GOT3 (cell line): ENCODE data around the gene WNK1.
"Not testable (repeated sequence)": the region's sequence is repeated elsewhere in the genome, so short reads cannot be mapped to it uniquely, and the experiment has no call there.

Experiments used
- DNase-seq: peaks from one replicate; lab custom pipeline; 2025; ENCODE audit warnings: mixed read lengths; lab: John Stamatoyannopoulos, UW

The WNK1 gene

DNA sequence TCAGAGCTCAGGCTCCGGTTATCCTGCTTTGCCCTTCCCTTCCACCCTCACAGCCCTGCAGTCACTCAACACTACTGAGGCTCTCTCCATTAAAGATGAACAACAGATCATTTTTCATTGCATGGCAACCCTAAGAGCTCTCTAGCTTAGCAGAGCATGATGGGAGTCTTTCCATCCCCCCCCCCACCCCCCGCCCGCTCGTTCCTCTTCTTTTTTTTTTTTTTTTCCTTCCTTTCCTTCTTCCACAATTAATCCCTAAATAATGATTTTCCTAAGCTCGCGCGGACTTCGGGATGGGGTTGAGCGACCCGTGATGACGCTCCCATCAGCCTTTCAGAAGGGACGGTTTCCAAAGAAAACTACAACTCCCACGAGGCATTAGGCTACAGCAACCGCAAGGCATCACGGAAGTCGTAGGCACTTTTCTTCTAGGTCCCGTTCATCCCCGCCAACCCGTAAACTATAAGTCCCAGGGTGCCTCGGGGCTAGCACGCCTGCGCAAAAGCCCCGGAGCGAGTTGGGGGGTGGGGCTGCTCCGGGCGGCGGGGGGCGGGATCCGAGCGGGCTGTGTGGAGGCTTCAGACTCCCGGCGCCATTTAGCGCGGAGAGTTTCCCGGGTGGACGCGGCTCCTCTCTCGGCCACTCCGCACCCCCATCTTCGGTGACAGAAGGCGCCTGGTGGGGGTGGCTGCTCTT, at the start of gene WNK1:
Gene WNK1, plus strand, starts transcription at position 581 of the 696 bp plus-strand sequence. CDS start 987 bp downstream, outside the sequence.
- peak; percentile 82 for DNase-seq

DNA sequence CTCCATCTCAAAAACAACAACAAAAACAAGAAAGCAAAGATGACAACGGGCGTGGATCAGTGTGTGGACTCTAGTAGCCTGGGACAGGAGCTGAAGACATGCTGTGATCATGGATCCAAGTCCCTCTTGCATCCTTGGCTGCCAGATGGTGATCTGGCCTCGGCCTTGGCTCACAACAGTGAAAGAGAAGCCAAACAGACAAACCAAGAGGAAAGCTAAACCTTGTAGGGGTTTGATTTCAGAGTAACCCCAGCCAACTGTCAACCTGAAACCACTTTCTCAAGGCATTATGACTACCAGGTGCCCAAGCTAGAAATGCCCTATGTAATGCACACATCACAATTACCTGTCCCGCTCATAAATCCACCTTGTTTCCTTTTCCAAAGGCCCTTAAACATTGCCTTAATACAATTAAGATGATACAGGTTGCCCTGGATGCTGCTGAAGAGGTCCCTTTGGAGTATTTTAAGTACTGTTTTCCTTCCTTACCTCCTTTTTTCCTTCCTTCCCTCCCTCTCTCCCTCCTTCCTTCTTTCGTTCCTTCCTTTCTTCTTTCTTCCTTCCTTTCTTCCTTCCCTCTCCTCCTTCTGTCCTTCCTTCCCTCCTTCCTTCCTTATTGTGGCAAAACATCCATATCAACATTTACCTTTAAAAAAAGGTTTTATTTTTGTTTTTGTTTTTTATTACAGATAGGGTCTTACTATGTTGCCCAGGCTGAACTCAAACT, 47.7 kb upstream of the WNK1 start:
- DNase-seq = no peak

DNA sequence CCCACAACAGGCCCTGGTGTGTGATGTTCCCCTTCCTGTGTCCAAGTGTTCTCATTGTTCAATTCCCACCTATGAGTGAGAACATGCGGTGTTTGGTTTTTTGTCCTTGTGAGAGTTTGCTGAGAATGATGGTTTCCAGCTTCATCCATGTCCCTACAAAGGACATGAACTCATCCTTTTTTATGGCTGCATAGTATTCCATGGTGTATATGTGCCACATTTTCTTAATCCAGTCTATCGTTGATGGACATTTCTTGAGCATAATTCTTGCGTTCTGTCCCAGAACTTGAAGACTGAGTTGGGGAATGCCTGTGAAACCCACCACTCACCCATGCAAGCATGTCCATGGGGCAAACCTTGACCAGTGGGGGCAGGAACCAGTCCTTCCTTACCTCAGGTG, 44.3 kb upstream of the WNK1 start:
- DNase-seq = not testable (repeated sequence)

DNA sequence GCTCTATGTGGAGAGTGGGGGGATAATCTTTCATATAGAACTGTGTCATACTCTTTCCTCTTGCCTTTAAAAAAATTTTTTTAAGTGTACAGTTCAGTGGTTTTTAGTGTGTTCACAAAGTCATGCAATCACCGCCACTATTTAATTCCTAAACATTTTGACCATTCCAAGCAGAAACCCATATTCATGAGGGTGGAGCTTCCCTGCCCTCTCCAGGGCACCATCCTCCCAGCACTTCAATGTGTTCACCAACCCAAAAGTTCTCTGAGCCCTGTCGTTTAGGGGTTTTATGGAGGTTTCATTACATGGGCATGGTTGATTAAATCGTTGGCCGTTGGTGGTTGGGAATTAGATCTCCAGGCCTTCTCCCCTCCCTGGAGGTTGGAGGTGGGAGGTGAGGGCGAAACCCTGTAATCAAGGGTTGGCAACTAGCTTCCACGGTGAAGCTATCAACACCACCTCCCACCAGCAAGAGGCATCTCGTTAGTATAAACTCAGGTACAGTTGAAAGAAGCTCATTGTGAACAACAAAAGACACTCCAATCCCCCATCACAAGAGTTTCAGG, 42.8 kb upstream of the WNK1 start:
- DNase-seq = no peak

DNA sequence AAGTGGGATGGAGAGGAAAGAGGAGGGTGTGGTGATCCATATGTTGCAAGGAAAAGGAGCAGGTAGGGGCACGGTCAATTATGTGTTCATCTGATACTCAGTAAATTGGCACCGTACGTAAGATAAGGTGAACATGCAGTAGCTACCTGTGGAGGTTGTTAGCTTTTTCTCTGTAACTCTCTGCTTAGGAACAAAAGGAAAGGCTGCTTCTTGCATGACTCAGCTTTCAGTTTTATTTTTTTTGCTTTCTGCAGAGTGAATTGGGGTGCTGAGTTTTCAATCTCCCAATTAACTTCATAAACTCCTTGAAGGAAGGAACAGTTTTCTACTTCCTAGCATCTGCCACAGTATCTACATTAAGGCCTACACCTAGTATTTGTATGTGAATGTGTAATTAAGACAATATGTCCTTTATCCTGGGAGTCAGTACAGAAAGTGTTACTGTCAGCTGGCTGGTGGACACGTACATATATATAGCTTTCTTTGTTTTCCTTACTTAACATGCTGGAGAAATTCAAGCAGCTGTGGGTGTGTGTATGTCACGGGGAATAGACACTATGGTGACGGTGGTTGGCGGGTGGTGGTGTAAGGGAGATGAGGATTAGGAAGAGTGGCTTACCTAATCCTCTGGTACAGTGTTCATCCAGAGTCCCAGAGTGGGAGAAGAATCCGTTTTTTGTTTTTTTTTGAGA, 40.1 kb upstream of the WNK1 start:
- DNase-seq = no peak

DNA sequence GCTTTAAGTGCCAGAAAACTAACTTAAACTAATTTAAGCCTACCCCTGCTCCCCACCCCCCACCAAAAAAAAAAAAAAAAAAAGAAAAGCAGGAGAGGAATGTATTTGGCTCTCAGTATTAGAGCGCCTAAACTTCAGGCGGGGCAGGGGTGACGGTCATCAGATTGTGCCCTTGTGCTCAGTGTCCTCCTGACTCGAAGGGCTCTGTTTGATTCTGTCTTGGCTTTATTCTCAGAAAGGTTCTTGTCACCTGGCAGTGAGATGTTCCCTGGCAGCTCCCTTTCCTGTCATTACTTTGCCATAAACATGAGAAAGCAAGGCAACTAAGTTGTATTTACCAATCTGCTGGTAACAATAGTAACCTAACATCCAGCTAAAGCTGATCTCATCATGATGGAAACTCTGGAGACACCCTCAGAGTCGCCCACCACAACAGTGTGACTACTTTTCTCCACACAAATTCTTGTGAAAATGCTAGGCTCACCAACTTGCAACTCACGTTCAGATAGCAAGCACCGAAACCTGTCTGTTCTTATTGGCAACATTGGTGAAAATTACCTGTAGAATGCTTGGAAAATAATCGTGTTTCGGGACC, 39.0 kb upstream of the WNK1 start:
- DNase-seq = no peak

DNA sequence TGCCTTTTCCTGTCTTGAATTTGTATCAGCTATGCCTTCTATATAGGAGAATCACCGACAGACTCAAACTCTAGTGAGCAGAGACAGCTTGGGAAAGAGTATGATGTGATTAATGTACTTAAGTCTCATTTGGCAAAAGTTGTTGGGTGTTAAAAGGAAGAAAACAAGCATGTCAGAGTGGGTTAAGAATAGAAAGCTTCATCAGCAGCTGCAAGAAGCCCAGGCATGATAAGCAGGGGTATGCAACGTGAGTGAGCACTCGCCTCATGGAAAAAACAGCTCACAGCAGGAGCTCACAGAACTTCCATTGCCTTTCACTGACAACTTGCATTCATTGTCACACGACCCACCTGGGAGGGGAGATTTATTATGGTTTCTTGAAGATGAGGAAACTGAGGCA, 35.9 kb upstream of the WNK1 start:
- no peak for DNase-seq

DNA sequence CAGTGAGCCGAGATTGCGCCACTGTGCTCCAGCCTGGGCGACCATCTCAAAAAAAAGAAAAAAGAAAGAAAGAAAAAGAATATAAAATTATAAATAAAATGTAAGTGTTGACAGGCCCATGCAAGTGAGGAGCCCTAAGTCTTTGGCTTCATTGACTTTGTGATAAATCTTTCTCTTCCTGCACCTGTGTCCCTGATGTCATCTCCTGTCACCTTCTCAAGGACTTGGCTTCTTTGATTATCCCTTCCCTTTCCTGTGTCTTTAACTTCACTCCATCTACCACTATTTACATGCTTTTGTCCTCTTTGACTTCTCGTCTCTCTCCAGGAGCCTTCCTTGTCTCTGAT, 33.6 kb upstream of the WNK1 start:
- DNase-seq = no peak

DNA sequence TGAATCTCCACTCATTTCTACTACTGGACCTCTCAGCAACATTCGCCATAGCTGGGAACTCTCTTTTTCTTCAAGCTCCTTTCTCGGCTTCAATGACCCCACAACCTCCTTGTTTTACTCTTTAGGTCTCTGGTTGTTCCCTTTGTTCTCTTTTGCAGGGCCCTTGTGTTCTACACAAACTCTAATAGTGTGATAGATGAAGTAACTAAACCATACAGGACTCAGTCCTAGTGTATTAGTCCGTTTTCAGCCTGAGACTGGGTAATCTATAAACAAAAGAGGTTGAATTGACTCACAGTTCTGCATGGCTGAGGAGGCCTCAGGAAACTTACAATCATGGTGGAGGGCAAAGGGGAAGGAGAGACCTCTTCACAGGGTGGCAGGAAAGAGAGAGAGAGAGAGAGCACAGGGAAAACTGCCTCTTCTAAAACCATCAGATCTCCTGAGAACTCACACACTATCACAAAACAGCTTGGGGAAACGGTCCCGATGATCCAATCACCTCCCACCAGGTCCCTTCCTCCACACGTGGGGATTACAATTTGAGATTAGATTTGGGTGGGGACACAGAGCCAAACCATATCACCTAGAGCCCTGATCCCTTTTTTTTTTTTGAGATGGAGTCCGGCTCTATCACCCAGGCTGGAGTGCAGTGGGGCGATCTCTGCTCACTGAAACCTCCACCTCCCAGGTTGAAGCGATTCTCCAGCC, 32.0 kb upstream of the WNK1 start:
- no peak for DNase-seq

DNA sequence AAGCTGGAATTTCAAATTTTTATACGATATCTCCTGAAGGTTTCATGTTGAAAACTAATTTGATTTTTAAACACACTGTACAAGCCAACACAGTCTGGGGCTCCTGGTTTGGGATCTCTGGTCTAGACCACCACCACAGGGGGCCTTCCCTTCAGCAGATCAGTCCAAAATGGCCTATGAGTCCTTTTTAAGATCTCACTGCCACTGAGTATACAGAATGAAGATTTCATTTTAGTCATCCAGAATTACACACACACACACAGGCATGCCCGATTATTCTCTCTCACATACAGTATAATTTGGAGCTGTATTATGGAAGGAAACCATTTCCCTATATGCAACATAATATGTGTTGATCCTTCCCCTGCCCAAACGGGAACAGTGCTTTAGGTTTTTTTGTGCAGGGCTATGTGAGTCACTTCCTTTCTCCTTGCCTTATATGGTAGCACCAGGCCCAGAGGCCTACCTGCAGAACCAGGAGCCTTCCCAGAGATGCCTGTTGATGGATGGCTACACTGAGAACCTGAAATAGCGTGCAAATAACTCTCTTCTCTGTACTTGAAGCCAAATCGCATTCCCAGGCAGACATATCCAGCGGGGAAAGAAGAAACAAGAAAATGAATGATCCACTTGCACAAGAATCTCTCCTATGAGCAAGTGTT, 28.1 kb upstream of the WNK1 start:
- no peak for DNase-seq

DNA sequence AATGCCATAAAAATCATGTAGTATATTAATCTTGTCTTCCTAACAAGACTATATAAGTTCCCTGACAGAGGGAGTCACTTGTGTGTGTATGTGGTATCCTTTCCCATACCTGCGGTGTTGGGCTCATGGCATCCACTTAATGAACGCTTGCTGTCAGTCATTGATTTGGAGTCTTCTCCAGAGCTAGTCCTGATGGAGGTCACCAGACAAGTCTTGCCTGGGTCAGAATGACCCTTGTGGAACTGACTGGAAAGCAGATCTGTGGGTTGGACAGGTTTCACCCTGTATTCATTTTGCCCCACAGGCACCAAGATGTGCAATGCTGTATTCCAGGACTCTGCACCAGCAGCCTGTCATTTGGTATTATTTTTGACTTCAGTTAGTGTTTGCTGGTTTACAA, 27.3 kb upstream of the WNK1 start:
- DNase-seq = no peak

DNA sequence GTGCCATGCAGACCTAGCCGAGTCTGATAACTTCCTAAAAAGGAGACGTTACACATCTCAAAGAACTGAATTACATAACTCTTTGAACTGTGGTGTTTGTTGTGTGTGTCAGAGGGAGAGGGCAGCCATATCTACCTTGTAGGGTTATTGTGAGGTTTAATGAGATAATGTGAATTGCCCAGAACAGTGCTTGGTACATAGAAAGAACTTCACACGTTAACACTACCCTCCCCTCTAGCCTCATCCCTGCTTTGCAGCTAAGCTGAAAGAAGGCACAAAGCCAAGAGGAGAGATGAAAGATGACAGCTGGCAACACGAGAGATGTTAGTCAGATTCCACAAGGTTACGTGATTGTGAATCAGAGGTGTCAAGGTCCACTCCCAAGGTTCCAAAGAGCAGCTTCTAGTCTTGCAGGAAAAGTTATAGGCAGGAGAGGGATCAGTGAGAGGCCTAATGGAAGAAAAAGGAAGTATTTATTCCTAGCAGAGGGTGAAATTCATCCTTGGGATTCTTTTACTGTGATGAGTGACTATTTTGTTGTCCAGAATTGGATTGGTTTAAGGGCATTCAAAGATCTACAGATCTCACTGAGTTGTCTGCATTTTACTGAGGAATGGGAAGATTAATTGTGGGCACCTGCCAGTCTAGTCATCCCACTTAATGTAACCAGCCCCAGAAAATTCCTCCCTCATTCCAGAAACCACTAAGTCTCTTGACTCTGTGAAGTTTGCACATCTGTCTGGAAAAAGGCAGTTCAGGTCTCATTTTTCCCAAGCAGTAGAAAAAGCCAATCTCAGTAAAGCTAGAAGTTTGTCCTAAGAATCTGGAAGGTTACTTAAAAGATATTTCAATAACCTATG, 25.9 kb upstream of the WNK1 start:
- no peak for DNase-seq

DNA sequence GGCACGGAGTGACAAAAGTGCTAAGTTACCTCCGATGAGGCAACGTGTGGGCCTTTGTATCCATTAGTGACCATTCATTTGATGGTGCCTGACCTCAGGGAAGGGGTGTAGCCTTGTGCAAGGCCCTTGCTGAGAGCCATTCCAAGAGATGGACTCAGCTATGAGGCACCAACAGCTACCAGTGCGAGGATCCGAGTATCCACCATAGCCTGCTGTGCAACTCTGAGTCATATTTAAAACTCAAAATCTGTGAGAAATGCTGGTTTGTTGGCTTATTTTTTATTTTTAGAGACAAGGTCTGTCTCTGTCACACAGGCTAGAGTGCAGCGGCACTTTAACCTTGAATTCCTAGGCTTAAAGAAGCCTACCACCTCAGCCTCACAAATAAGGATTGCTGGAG, 25.1 kb upstream of the WNK1 start:
- no peak for DNase-seq

DNA sequence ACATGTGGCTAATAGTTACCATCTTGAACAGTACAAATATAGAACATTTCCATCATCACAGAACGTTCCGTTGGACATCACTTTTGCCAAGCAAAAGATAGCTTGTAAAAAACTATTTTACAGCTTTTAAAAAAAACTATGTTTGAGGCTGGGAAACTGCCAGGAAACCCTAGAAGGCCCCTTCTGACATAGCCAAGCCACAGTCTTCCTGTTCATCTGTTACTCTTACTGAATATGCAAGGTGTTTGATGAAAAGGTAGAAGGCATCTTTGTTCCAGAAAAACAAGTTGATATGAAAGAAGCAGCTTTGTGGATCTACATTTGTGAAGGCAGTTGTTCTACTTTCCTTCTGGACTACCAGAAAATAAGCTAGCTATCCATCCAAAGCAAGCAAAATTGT, 23.6 kb upstream of the WNK1 start:
- no peak for DNase-seq

DNA sequence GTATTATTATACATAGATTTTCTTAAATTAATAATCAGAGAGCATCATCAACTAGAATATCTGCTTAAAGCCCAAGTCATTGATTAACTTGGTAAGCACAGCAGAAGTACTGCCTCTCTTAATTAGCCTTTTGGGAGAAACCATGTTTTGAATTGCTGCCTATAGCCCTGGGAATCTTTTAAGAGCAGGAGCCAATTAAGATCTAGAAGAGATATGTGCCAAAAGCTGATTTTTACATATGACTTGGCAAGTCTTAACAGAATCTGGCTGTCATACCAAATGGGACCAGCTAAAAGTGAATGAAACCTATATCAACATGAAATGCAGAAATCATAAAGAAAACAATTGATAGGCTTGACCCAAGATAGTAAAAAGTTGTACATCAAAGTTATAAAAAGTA, 23.2 kb upstream of the WNK1 start:
- no peak for DNase-seq

DNA sequence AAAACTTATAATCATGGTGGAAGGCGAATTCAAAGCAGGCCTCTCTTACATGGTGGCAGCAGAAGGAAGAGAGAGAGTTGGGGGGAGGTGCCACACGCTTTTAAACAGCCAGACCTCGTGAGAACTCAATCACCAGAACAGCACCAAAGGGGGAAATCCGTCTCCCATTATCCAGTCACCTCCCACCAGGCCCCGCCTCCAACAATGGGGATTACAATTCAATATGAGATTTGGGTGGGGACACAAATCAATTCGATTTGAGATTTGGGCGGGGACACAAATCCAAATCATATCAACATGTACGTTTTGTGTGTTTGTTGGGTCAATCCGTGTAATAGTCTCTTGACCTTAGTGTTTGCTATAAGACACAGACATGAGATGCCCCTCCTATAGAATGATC, 21.8 kb upstream of the WNK1 start:
- no peak for DNase-seq

DNA sequence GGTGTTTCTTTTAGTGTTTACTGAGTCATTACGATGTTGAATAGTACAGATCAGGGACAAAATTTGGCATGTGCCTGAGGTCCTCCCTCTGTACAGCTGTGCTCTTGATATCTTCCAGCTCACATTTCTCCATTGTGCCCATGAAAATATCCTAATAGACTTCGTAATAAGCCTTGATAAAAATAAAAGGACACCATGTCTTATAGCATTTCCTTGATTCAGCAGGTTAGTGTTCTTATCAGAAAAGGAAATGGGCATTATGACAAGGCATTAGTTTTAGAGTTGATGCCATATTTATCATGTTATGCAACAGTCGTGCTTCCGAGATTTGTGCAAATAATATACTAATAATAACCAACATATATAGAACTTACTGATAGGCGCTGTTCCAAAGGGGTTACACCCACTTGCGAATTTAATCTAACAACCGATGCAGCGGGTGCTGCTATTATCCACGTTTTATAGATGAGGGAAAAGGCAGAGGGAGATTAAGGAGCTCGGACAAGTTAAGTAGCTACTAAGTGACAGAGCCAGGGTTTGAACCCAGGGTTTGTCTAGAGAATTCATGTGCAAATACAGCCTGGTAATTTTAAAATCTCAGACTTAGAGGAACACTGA, 15.1 kb upstream of the WNK1 start:
- DNase-seq = no peak

DNA sequence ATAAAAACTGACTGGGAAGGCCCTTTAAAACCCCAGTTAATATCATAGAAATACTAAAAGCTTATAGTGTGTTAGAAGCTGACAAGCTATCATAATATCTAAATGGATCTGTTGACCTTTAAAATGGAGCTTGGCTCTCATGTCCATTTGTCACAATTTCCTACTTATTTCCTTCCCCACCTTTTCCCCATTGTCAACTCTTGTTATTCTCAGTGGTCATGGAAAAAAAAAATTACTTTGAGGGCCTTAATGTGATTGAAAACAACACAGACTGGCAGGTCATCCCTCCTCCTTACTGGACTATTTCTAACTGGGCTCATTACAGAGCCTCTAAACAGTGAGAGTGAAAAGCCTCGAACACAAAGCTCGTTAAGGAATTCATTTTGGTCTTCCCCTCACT, 13.7 kb upstream of the WNK1 start:
- DNase-seq = no peak

DNA sequence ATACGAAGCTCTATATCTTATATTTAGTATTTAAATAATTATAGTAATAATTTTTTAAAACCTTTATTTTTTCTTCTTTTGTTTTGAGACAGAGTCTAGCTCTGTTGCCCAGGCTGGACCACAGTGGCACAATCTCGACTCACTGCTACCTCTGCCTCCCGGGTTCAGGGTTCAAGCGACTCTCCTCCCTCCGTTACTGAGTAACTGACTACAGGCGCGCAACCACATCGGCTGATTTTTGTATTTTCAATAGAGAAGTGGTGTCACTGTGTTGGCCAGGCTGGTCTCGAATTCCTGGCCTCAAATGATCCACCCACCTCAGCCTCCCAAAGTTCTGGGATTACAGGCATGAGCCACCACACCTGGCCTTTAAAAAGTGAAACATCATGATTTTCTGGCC, 13.0 kb upstream of the WNK1 start:
- no peak for DNase-seq

DNA sequence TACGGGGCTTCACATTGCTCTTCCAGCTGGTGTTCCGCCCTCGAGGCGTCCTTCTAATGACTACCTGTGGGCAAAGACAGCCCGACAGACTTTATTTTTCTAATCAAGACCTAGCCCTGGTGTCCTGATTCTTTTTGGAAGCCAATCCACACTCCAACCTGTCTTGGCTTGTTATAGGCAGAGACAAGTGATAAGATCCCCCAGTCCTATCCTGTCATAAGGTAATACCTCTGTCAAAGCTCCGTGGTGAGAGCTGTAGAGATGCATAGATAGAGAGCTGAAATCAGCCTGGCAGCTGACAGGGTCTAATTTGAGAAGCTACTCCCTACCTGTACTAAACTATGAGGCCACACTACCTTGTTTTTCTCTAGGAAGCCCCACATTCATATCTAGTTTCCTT, 11.5 kb upstream of the WNK1 start:
- no peak for DNase-seq
